Measurements from ENCODE around the gene SRPK2.

- no peak for TF ChIP-seq NBN (conservative IDR thresholded peaks at IDR 0.05)
- TF ChIP-seq PRDM10 (CRISPR knock-in tag; IDR thresholded peaks at IDR 0.05; ENCODE audit: low read depth): no peak
- no peak for TF ChIP-seq KAT7 (CRISPR knock-in tag; IDR thresholded peaks at IDR 0.05; ENCODE audit: borderline replicate concordance)
- TF ChIP-seq NR2F6 (IDR thresholded peaks at IDR 0.05): no peak
- no peak for TF ChIP-seq NR2F6 (CRISPR knock-in tag; IDR thresholded peaks at IDR 0.05)
- TF ChIP-seq ZNF740 (CRISPR knock-in tag; IDR thresholded peaks at IDR 0.05): no peak
These were observed 283.1 kb downstream of the SRPK2 start for GRCh38 chr7:105105579-105105978.

All from HepG2 (cell line).